ENCODE data around the gene HAVCR1. TPM values are rescaled to one million over a fixed set of nuclear protein-coding genes. Genes with fewer than 3 reads are reported as not detected.

Gene HAVCR1
- polyA plus RNA-seq, 2 of the 4 experiments (the other 2 are of a cell fraction): 94.7 to 103 TPM

DNA sequence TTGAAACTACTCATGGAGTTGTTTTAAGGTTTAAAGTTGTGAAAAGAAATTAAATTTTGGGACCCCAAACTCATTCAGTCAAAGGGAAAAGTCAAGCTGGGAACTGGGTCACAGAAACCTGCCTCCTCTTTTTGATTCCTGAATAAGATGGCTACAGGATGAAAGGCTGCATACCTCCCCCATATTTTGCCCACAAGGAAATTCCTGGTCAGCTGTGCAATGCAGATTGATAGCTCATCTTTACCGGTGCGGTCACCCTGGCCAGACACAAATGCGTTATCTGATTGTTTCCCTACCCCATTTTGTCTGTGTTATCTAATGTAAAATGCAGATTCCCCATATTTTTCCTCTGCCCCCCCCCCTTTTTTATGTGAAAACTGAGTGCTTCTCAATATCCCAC is 48.6 kb upstream of the HAVCR1 start:
- ATAC-seq: no peak
- H3K27ac ChIP-seq: peak overlapping the region in 1 of 2 experiments; percentile 12; a peak in 1 of 6 replicates
- H3K9me3 ChIP-seq: no peaks in the 10 kb centered on the region
- no peak overlapping the region for H3K4me3 ChIP-seq
- 93% methylated on average over 3 of the region's 3 CpGs for WGBS (ENCODE audit: missing lambda C conversion rate)
- DNase-seq (ENCODE audit: low read depth in 1 of 2, low spot score in 1 of 2): no peak
- FAIRE-seq: no peak
- H3K4me1 ChIP-seq: peaks cover 10% of the 10 kb centered on the region; the same call in 2 of the 3 replicates
- H3K4me2 ChIP-seq: no peak overlapping the region
- TF ChIP-seq KDM1A (IDR thresholded peaks at IDR 0.05; ENCODE audit: low read depth) (no peak), ZNF302 (CRISPR knock-in tag; IDR thresholded peaks at IDR 0.05) (no peak), SREBF2 (IDR thresholded peaks at IDR 0.05) (no peak), BHLHE40 (IDR thresholded peaks at IDR 0.05; ENCODE audit: low read depth, low read length) (no peak), HEYL (CRISPR knock-in tag; IDR thresholded peaks at IDR 0.05) (no peak), NPAS2 (CRISPR knock-in tag; IDR thresholded peaks at IDR 0.05; ENCODE audit: borderline replicate concordance) (no peak)
- TF ChIP-seq, protein P1, sequence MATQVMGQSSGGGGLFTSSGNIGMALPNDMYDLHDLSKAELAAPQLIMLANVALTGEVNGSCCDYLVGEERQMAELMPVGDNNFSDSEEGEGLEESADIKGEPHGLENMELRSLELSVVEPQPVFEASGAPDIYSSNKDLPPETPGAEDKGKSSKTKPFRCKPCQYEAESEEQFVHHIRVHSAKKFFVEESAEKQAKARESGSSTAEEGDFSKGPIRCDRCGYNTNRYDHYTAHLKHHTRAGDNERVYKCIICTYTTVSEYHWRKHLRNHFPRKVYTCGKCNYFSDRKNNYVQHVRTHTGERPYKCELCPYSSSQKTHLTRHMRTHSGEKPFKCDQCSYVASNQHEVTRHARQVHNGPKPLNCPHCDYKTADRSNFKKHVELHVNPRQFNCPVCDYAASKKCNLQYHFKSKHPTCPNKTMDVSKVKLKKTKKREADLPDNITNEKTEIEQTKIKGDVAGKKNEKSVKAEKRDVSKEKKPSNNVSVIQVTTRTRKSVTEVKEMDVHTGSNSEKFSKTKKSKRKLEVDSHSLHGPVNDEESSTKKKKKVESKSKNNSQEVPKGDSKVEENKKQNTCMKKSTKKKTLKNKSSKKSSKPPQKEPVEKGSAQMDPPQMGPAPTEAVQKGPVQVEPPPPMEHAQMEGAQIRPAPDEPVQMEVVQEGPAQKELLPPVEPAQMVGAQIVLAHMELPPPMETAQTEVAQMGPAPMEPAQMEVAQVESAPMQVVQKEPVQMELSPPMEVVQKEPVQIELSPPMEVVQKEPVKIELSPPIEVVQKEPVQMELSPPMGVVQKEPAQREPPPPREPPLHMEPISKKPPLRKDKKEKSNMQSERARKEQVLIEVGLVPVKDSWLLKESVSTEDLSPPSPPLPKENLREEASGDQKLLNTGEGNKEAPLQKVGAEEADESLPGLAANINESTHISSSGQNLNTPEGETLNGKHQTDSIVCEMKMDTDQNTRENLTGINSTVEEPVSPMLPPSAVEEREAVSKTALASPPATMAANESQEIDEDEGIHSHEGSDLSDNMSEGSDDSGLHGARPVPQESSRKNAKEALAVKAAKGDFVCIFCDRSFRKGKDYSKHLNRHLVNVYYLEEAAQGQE (IDR thresholded peaks at IDR 0.05): no peak
- TF ChIP-seq, protein P2, sequence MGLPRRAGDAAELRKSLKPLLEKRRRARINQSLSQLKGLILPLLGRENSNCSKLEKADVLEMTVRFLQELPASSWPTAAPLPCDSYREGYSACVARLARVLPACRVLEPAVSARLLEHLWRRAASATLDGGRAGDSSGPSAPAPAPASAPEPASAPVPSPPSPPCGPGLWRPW (IDR thresholded peaks at IDR 0.05): no peak
- TF ChIP-seq, protein P3, sequence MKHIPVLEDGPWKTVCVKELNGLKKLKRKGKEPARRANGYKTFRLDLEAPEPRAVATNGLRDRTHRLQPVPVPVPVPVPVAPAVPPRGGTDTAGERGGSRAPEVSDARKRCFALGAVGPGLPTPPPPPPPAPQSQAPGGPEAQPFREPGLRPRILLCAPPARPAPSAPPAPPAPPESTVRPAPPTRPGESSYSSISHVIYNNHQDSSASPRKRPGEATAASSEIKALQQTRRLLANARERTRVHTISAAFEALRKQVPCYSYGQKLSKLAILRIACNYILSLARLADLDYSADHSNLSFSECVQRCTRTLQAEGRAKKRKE (CRISPR knock-in tag; IDR thresholded peaks at IDR 0.05; ENCODE audit: low read depth): no peak
- ChIA-PET POLR2A (interaction anchor here (1.2 kb wide), 1 partner anchor 8 kb away, joined by 3 read pairs; no protein-coding TSS in a partner anchor), CTCF (no interaction called here)

DNA sequence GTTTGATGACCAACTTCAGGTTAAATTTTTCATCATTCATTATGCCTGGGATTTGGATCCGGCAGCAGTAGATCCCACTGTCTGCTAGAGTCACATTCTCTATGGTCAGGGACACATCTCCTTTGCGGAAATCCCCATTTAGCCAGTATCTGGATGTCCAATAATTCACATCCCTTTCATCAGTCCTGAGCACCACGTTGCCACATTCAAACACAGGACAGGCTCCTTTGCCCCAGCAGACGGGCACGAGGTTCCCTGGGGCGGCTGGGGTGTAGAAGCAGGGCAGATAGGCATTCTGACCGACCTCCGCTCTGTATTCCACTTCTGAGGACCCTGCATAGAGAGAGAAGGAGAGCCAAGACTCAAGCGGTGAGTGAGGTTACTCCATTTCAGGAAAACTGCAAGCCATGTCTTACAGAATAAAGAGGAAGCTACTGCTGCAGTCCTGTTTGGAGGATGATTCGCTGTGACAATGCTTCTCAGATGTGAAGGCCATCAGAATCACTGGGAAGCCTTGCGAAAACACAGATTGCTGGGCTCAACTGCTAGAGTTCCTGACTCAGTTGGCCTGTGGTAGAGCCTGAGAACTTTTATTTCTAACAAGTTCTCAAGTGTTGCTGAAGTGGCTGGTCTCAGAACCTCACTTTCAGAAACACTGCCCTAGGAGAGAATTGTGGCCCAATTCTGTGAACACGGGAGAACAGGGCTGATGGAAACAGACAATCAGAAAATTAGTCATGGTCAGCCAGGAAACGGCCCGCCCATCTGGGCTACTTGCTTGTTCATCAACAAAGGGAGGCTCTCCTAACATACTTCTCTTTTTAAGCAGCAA is 47.9 kb upstream of the HAVCR1 start:
- ChIA-PET POLR2A (interaction anchor here (1.2 kb wide), 1 partner anchor 9 kb away, joined by 3 read pairs; no protein-coding TSS in a partner anchor), CTCF (no interaction called here)
- ATAC-seq (peak; percentile 34 to 38; a peak in 3 of 6 replicates), FAIRE-seq (no peak), DNase-seq (ENCODE audit: low read depth in 1 of 2, low spot score in 1 of 2) (no peak)
- Histone ChIP-seq H3K9me3 (no peaks in the 10 kb centered on the region), H3K27ac (peak overlapping the region in 1 of 2 experiments; percentile 12; a peak in 2 of 6 replicates), H3K4me1 (peaks cover 10% of the 10 kb centered on the region; the same call in 2 of the 3 replicates), H3K4me3 (no peak overlapping the region), H3K4me2 (no peak overlapping the region)
- WGBS (ENCODE audit: missing lambda C conversion rate): 76% methylated on average over 14 of the region's 14 CpGs
- TF ChIP-seq ESRRA (IDR thresholded peaks at IDR 0.05; ENCODE audit: borderline replicate concordance, low read length) (no peak), MAZ (IDR thresholded peaks at IDR 0.05; ENCODE audit: borderline replicate concordance, low read depth, low read length) (no peak), CEBPB (IDR thresholded peaks at IDR 0.05) (no peak), TP53 (CRISPR knock-in tag; IDR thresholded peaks at IDR 0.05) (no peak), JUNB (IDR thresholded peaks at IDR 0.05) (no peak), ZNF302 (CRISPR knock-in tag; IDR thresholded peaks at IDR 0.05) (no peak), SMC3 (IDR thresholded peaks at IDR 0.05) (no peak), RARB (CRISPR knock-in tag; IDR thresholded peaks at IDR 0.05) (no peak), RNF2 (IDR thresholded peaks at IDR 0.05; ENCODE audit: borderline replicate concordance, low read depth) (no peak)
- TF ChIP-seq, protein P4, sequence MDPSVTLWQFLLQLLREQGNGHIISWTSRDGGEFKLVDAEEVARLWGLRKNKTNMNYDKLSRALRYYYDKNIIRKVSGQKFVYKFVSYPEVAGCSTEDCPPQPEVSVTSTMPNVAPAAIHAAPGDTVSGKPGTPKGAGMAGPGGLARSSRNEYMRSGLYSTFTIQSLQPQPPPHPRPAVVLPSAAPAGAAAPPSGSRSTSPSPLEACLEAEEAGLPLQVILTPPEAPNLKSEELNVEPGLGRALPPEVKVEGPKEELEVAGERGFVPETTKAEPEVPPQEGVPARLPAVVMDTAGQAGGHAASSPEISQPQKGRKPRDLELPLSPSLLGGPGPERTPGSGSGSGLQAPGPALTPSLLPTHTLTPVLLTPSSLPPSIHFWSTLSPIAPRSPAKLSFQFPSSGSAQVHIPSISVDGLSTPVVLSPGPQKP (IDR thresholded peaks at IDR 0.05; ENCODE audit: low read depth, low read length): no peak
